HL-60 (cell line): ENCODE measurements around the gene MBNL1.

Experiments used
- DNase-seq, 2 experiments: peaks; one replicate each; pipeline ENCODE4 v3.0.0-alpha.2; 2010 to 2020; ENCODE audit warnings: low read depth in 1 of 2, low spot score in 1 of 2
- H3K27ac ChIP-seq: fragments of 250-450 bp; sonication (Bioruptor Pico); replicated peaks from 2 replicates; pipeline ENCODE4 v1.5.1; 2020; ENCODE audit warnings: mild to moderate bottlenecking, moderate library complexity
- H3K27me3 ChIP-seq: fragments of 250-450 bp; sonication (Bioruptor Pico); 2 replicates; pipeline ENCODE4 v1.5.1; 2021; ENCODE audit warnings: mild to moderate bottlenecking, moderate library complexity; ENCODE audit not compliant: insufficient read depth, poor library complexity, severe bottlenecking
- H3K4me3 ChIP-seq: replicated peaks from 2 replicates; pipeline ENCODE4 v1.5.1; 2011; ENCODE audit warnings: mild to moderate bottlenecking, control low read depth, low read length; ENCODE audit not compliant: insufficient read depth
- GABPA ChIP-seq: IDR thresholded peaks from 2 replicates; pipeline ENCODE4 v1.6.1; 2012; ENCODE audit warnings: low read depth
- POLR2AphosphoS5 ChIP-seq: IDR thresholded peaks from 2 replicates; pipeline ENCODE4 v1.6.1; 2012; ENCODE audit warnings: low read depth
- SPI1 ChIP-seq: IDR thresholded peaks from 2 replicates; pipeline ENCODE4 v1.6.1; 2012; ENCODE audit warnings: low read depth, mild to moderate bottlenecking, borderline replicate concordance
- TF ChIP-seq, protein P1 (sequence below): IDR thresholded peaks from 2 replicates; pipeline ENCODE4 v1.6.1; 2012; ENCODE audit warnings: low read depth; ENCODE audit not compliant: insufficient replicate concordance
- TF ChIP-seq, protein P2 (sequence below): IDR thresholded peaks from one replicate; pipeline ENCODE4 v1.5.1; 2011; ENCODE audit warnings: low read length, control low read depth, inconsistent platforms; ENCODE audit not compliant: insufficient read depth

Gene MBNL1

DNA sequence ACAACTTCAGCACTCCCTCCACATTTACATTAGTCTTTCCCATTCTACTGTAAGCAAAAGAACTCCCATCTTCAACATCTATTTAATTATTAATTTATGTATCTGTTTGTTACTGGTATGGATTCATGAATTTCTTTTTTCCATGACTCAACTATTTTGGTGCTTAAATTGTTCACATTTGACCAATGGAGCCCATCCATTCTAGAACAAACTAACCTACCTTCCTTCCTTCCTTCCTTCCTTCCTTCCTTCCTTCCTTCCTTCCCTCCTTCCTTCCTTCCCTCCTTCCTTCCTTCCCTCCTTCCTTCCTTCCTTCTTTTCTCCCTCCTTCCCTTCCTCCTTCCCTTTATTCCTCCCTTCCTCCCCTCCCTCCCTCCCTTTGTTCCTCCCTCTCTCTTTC, 16.8 kb upstream of the MBNL1 start:
- TF ChIP-seq, protein P1, sequence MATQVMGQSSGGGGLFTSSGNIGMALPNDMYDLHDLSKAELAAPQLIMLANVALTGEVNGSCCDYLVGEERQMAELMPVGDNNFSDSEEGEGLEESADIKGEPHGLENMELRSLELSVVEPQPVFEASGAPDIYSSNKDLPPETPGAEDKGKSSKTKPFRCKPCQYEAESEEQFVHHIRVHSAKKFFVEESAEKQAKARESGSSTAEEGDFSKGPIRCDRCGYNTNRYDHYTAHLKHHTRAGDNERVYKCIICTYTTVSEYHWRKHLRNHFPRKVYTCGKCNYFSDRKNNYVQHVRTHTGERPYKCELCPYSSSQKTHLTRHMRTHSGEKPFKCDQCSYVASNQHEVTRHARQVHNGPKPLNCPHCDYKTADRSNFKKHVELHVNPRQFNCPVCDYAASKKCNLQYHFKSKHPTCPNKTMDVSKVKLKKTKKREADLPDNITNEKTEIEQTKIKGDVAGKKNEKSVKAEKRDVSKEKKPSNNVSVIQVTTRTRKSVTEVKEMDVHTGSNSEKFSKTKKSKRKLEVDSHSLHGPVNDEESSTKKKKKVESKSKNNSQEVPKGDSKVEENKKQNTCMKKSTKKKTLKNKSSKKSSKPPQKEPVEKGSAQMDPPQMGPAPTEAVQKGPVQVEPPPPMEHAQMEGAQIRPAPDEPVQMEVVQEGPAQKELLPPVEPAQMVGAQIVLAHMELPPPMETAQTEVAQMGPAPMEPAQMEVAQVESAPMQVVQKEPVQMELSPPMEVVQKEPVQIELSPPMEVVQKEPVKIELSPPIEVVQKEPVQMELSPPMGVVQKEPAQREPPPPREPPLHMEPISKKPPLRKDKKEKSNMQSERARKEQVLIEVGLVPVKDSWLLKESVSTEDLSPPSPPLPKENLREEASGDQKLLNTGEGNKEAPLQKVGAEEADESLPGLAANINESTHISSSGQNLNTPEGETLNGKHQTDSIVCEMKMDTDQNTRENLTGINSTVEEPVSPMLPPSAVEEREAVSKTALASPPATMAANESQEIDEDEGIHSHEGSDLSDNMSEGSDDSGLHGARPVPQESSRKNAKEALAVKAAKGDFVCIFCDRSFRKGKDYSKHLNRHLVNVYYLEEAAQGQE: no peak
- no peak for TF ChIP-seq GABPA
- TF ChIP-seq, protein P2, sequence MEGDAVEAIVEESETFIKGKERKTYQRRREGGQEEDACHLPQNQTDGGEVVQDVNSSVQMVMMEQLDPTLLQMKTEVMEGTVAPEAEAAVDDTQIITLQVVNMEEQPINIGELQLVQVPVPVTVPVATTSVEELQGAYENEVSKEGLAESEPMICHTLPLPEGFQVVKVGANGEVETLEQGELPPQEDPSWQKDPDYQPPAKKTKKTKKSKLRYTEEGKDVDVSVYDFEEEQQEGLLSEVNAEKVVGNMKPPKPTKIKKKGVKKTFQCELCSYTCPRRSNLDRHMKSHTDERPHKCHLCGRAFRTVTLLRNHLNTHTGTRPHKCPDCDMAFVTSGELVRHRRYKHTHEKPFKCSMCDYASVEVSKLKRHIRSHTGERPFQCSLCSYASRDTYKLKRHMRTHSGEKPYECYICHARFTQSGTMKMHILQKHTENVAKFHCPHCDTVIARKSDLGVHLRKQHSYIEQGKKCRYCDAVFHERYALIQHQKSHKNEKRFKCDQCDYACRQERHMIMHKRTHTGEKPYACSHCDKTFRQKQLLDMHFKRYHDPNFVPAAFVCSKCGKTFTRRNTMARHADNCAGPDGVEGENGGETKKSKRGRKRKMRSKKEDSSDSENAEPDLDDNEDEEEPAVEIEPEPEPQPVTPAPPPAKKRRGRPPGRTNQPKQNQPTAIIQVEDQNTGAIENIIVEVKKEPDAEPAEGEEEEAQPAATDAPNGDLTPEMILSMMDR: no peak
- TF ChIP-seq POLR2AphosphoS5: no peak
- TF ChIP-seq SPI1: no peak
- Histone ChIP-seq H3K4me3 (no peak overlapping the region), H3K27me3 (no peaks in the 10 kb centered on the region), H3K27ac (peak overlapping the region; percentile 1; the same call in 1 of the 2 replicates)
- DNase-seq: no peak

DNA sequence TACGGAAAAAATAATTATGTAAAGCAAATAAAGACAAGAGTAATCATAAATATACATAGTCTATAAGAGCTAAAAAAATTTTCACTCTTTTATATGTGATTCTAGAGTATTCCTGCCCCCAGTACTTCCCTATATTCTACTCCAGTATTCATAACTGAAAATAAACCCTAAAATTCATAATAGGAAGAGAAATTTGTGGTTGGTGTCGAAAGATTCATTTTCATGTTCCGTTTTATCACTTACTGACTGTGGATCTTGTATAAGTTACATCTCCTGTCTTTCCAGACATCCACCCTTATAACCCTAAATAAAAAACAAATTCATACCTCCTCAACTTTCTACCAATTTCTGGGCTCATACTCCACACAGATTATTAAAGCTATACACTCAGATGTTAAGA, 16.0 kb upstream of the MBNL1 start:
- peak overlapping the region; percentile 89 for H3K27ac ChIP-seq
- no peaks in the 10 kb centered on the region for H3K27me3 ChIP-seq

DNA sequence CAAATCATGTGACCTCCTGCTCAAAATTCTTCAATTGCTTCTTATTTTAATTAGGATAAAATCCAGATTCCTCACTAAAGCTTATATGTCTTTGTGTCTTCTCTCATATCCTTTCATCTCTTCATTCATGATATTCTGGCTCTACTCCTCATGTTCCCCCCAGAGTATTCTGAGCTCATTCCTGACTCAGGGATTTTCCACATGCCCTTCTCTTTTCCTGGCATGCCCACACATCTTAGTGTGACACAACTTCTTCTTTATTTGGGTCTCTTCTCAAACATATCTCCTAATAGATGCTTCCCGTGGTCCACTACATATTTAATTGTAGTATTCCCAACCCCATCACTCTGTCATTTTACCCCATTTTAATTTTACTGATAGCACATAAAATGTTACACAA, 15.2 kb upstream of the MBNL1 start:
- TF ChIP-seq, protein P2: no peak
- no peak for TF ChIP-seq POLR2AphosphoS5
- TF ChIP-seq SPI1: no peak
- TF ChIP-seq, protein P1: no peak
- TF ChIP-seq GABPA: no peak
- Histone ChIP-seq H3K27me3 (no peaks in the 10 kb centered on the region), H3K27ac (peak overlapping the region; percentile 89), H3K4me3 (no peak overlapping the region)
- DNase-seq: no peak

More for the DNA sequence above, 16.0 kb upstream of the MBNL1 start:
- TF ChIP-seq SPI1 (peak; percentile 34; the same call in 1 of the 2 replicates), POLR2AphosphoS5 (no peak)
- H3K4me3 ChIP-seq: no peak overlapping the region
- no peak for DNase-seq

DNA sequence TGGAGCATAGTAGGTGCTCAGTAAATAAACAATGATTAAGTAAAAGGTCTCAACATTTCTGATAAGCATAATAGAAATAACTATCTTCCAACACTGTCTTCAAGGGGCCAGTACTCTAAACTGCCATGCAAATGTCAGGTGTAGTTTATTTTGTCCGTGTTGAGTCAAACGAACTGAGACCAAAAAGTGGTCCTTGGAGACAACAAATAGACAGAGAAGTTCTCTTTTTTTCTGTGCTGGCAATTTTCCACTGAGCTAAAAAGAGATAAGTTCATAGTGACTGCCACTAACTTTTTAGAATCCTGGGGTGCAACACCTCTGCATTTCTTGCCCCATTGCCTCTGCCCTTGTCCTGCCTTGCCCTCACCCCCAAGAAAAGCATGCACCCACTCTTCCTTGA, 14.7 kb upstream of the MBNL1 start:
- no peak for TF ChIP-seq POLR2AphosphoS5
- TF ChIP-seq, protein P2: no peak
- no peak for TF ChIP-seq SPI1
- TF ChIP-seq, protein P1: no peak
- TF ChIP-seq GABPA: no peak
- peak overlapping the region; percentile 89 for H3K27ac ChIP-seq
- no peak for DNase-seq
- H3K27me3 ChIP-seq: no peaks in the 10 kb centered on the region
- H3K4me3 ChIP-seq: no peak overlapping the region
